ENCODE measurements around the gene MRTO4.

GRCh38 chr1:19220080-19220846, 31.3 kb upstream of the MRTO4 start:
- TF ChIP-seq CTCF (IDR thresholded peaks at IDR 0.05), result no peak
- TF ChIP-seq POLR2A (IDR thresholded peaks at IDR 0.05), result no peak

All from uterus (tissue), 2 donors.